ENCODE measurements around the gene NIF3L1. TPM values are rescaled to one million over a fixed set of nuclear protein-coding genes. Genes with fewer than 3 reads are reported as not detected.

NIF3L1 gene
- total and polyA plus RNA-seq, 9 of the 15 experiments (the other 6 are each of a cell fraction or from before 2014, with no cell fraction given): 26.7 to 89.5 (median 45.6) TPM

DNA sequence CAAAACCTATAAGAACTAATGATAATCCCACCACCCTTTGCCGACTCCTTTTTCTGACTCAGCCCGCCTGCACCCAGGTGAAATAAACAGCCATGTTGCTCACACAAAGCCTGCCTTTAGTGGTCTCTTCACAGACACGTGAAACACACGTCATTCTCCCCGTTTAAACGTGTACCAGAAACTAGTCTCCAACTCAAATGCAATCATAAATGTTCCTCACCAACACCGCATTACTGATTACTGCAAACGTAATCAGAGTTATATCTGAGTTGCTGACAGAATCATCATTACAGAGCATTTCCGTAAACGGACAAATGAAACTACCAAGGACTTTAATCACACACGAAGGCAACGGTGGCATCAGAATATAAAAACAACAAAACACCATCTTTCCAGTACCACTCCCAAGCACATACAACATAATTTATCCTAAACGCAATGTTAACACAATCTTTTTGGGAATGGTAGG is 26.6 kb upstream of the NIF3L1 start (continued):
- TF ChIP-seq, protein P1, sequence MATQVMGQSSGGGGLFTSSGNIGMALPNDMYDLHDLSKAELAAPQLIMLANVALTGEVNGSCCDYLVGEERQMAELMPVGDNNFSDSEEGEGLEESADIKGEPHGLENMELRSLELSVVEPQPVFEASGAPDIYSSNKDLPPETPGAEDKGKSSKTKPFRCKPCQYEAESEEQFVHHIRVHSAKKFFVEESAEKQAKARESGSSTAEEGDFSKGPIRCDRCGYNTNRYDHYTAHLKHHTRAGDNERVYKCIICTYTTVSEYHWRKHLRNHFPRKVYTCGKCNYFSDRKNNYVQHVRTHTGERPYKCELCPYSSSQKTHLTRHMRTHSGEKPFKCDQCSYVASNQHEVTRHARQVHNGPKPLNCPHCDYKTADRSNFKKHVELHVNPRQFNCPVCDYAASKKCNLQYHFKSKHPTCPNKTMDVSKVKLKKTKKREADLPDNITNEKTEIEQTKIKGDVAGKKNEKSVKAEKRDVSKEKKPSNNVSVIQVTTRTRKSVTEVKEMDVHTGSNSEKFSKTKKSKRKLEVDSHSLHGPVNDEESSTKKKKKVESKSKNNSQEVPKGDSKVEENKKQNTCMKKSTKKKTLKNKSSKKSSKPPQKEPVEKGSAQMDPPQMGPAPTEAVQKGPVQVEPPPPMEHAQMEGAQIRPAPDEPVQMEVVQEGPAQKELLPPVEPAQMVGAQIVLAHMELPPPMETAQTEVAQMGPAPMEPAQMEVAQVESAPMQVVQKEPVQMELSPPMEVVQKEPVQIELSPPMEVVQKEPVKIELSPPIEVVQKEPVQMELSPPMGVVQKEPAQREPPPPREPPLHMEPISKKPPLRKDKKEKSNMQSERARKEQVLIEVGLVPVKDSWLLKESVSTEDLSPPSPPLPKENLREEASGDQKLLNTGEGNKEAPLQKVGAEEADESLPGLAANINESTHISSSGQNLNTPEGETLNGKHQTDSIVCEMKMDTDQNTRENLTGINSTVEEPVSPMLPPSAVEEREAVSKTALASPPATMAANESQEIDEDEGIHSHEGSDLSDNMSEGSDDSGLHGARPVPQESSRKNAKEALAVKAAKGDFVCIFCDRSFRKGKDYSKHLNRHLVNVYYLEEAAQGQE (IDR thresholded peaks at IDR 0.05; ENCODE audit: borderline replicate concordance): no peak
- TF ChIP-seq, protein P1 (CRISPR knock-in tag; IDR thresholded peaks at IDR 0.05; ENCODE audit: low read depth): no peak
- TF ChIP-seq MTF1 (CRISPR knock-in tag; IDR thresholded peaks at IDR 0.05; ENCODE audit: borderline replicate concordance): no peak
- no peak for TF ChIP-seq NFE2L1 (tag; IDR thresholded peaks at IDR 0.05; ENCODE audit: borderline replicate concordance, low read depth)
- TF ChIP-seq, protein P2, sequence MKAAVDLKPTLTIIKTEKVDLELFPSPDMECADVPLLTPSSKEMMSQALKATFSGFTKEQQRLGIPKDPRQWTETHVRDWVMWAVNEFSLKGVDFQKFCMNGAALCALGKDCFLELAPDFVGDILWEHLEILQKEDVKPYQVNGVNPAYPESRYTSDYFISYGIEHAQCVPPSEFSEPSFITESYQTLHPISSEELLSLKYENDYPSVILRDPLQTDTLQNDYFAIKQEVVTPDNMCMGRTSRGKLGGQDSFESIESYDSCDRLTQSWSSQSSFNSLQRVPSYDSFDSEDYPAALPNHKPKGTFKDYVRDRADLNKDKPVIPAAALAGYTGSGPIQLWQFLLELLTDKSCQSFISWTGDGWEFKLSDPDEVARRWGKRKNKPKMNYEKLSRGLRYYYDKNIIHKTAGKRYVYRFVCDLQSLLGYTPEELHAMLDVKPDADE (conservative IDR thresholded peaks at IDR 0.05; ENCODE audit: control insufficient read depth, low read depth, low read length): no peak
- TF ChIP-seq, protein P3, sequence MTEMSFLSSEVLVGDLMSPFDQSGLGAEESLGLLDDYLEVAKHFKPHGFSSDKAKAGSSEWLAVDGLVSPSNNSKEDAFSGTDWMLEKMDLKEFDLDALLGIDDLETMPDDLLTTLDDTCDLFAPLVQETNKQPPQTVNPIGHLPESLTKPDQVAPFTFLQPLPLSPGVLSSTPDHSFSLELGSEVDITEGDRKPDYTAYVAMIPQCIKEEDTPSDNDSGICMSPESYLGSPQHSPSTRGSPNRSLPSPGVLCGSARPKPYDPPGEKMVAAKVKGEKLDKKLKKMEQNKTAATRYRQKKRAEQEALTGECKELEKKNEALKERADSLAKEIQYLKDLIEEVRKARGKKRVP (CRISPR knock-in tag; IDR thresholded peaks at IDR 0.05): no peak
- TF ChIP-seq SIN3B (IDR thresholded peaks at IDR 0.05; ENCODE audit: low read depth): no peak
- no peak for TF ChIP-seq ZNF23 (CRISPR knock-in tag; IDR thresholded peaks at IDR 0.05)
- TF ChIP-seq SMC3 (conservative IDR thresholded peaks at IDR 0.05; ENCODE audit: insufficient read depth, low read depth, low read length): no peak
- no peak for TF ChIP-seq CCNT2 (IDR thresholded peaks at IDR 0.05; ENCODE audit: borderline replicate concordance, extremely low read depth, insufficient read length, low read depth, low read length)
- no peak for TF ChIP-seq OTX1 (CRISPR knock-in tag; IDR thresholded peaks at IDR 0.05)
- TF ChIP-seq CHD2 (IDR thresholded peaks at IDR 0.05; ENCODE audit: low read depth, low read length): no peak
- no peak for TF ChIP-seq CBX2 (IDR thresholded peaks at IDR 0.05; ENCODE audit: insufficient read depth, low read length, poor library complexity, severe bottlenecking)
- TF ChIP-seq GABPB2 (CRISPR knock-in tag; conservative IDR thresholded peaks at IDR 0.05): no peak
- TF ChIP-seq MTA2 (IDR thresholded peaks at IDR 0.05; ENCODE audit: low read depth): no peak
- TF ChIP-seq CBFA2T3 (IDR thresholded peaks at IDR 0.05): no peak
- TF ChIP-seq, protein P4, sequence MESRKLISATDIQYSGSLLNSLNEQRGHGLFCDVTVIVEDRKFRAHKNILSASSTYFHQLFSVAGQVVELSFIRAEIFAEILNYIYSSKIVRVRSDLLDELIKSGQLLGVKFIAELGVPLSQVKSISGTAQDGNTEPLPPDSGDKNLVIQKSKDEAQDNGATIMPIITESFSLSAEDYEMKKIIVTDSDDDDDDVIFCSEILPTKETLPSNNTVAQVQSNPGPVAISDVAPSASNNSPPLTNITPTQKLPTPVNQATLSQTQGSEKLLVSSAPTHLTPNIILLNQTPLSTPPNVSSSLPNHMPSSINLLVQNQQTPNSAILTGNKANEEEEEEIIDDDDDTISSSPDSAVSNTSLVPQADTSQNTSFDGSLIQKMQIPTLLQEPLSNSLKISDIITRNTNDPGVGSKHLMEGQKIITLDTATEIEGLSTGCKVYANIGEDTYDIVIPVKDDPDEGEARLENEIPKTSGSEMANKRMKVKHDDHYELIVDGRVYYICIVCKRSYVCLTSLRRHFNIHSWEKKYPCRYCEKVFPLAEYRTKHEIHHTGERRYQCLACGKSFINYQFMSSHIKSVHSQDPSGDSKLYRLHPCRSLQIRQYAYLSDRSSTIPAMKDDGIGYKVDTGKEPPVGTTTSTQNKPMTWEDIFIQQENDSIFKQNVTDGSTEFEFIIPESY (CRISPR knock-in tag; IDR thresholded peaks at IDR 0.05): no peak

Measured in K562 (cell line).